Type B pancreatic cell (in vitro differentiated cells): ENCODE results near the gene NMU. TPM values are rescaled to one million over a fixed set of nuclear protein-coding genes. Genes with fewer than 3 reads are reported as not detected.

Source experiments
- DNase-seq: peaks from one replicate; pipeline ENCODE4 v3.0.0; 2021; ENCODE audit warnings: mixed read lengths; ENCODE audit not compliant: unreplicated experiment; ENCODE audit errors: extremely low spot score
- H3K27ac Mint-ChIP-seq: 2 replicates; pipeline ENCODE4 v1.8.0; 2021; ENCODE audit warnings: mild to moderate bottlenecking, mixed read lengths
- H3K27me3 Mint-ChIP-seq: 2 replicates; pipeline ENCODE4 v1.8.0; 2021; ENCODE audit warnings: mixed read lengths
- H3K36me3 Mint-ChIP-seq: 2 replicates; pipeline ENCODE4 v1.8.0; 2021; ENCODE audit warnings: mixed read lengths
- H3K4me1 Mint-ChIP-seq: one replicate; pipeline ENCODE4 v1.8.0; 2021; ENCODE audit warnings: mixed read lengths; ENCODE audit not compliant: unreplicated experiment
- H3K4me3 Mint-ChIP-seq: 2 replicates; pipeline ENCODE4 v1.8.0; 2021; ENCODE audit warnings: mild to moderate bottlenecking, mixed read lengths
- H3K9me3 Mint-ChIP-seq: 2 replicates; pipeline ENCODE4 v1.8.0; 2021; ENCODE audit warnings: mixed read lengths
- CTCF ChIP-seq: fragments of 200-600 bp; sonication (generic); conservative IDR thresholded peaks from 2 replicates; pipeline ENCODE4 v1.5.0; 2021; ENCODE audit warnings: antibody characterized with exemption, mild to moderate bottlenecking
- total RNA-seq: library from RNA; stranded (reverse); gene quantifications from 2 replicates; pipeline ENCODE4 v1.2.1, GENCODE V29; 2021; ENCODE audit warnings: low replicate concordance

The NMU gene
- total RNA-seq, 1 donor from 2014 or later, result 19.4 TPM

DNA sequence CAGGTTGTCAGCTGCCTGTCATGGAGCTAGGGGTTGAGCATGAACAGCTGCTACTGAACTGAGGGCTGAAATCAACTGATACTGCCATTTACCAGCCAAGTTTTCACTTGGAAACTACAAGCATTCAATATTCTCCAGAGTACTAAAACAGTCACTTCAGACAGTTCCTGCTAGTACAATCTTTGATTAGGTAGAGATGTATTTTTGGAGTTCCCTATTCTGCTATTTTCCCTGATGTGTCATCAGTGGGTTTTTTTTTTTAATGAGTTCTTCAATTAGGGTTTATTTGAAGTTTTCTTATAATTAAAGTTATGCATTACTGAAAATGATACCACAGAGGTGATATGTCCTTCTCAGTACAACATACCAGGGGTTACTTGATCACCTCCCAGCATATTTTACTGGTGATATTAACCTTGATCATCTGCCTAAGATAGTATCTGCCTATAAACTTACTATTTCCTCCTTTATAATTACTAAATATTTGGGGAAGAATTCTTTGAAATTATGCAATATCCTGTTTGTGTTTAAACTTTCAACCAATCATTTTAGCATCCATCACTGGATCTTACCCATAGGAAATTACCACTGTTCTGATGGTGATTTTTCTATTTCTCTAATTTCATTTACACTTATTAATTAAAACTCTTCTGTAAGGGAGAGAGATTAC is 57.6 kb downstream of the NMU start:
- Mint-ChIP-seq H3K9me3 (peaks cover 4% of the 10 kb centered on the region), H3K36me3 (no peaks in the 10 kb centered on the region)
- no peak for DNase-seq

DNA sequence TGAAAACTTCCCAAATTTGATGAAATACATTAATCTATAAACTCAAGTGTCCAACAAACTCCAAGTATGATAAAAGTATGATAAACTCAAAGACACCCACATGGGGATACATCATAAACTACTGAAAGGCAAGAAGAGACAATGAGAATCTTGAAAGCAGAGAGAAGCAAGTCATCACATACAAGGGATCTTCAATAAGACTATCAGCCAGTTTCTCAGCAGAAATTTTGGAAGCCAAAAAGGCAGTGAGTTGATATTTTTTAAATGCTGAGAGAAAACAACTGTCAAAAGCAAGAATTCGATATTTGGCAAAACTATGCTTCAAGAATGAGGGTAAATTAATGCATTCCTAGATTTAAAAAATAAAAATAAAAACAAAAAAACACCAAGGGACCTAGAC is 60.6 kb downstream of the NMU start:
- no peak for DNase-seq
- Mint-ChIP-seq H3K9me3 (peaks cover 4% of the 10 kb centered on the region), H3K36me3 (no peaks in the 10 kb centered on the region), H3K4me3 (no peak overlapping the region), H3K27me3 (no peaks in the 10 kb centered on the region), H3K27ac (no peak overlapping the region), H3K4me1 (no peaks in the 10 kb centered on the region)
- TF ChIP-seq CTCF, result no peak

More for the DNA sequence above, 57.6 kb downstream of the NMU start:
- Mint-ChIP-seq H3K27ac (no peak overlapping the region), H3K4me3 (no peak overlapping the region), H3K4me1 (no peaks in the 10 kb centered on the region), H3K27me3 (no peaks in the 10 kb centered on the region)
- TF ChIP-seq CTCF, result no peak

DNA sequence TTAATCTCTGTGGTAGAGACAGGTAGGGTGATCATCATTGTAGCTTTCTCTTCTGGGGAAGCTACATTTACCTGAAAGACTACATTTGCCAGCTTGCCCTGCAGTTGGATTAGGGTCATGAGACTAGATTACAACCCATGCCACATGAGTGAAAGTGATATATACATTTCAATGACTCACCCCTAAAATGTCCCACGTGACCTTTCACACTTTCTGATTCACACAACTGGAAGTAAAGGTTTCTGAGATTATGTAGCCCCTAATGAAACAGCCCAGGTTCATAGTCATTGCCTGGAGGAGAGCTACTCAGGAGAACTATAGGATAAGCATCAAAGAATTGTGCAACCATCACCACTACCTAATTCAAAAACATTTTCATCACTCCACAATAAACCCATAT is 61.8 kb downstream of the NMU start:
- H3K27me3 Mint-ChIP-seq, result no peaks in the 10 kb centered on the region

GRCh38 chr4:55571806-55572205 is 64.3 kb downstream of the NMU start:
- no peak for TF ChIP-seq CTCF
- no peak overlapping the region for H3K27ac Mint-ChIP-seq
- DNase-seq, result no peak
- H3K36me3 Mint-ChIP-seq, result no peaks in the 10 kb centered on the region
- H3K4me1 Mint-ChIP-seq, result no peaks in the 10 kb centered on the region
- H3K4me3 Mint-ChIP-seq, result no peak overlapping the region
- peaks cover 4% of the 10 kb centered on the region for H3K9me3 Mint-ChIP-seq
- no peaks in the 10 kb centered on the region for H3K27me3 Mint-ChIP-seq

More for the DNA sequence above, 61.8 kb downstream of the NMU start:
- H3K4me3 Mint-ChIP-seq, result no peak overlapping the region
- no peaks in the 10 kb centered on the region for H3K4me1 Mint-ChIP-seq
- no peak for TF ChIP-seq CTCF
- H3K9me3 Mint-ChIP-seq, result peaks cover 4% of the 10 kb centered on the region
- no peak overlapping the region for H3K27ac Mint-ChIP-seq
- H3K36me3 Mint-ChIP-seq, result no peaks in the 10 kb centered on the region
- DNase-seq, result no peak

- TF ChIP-seq CTCF, result no peak
- Mint-ChIP-seq H3K27ac (no peak overlapping the region), H3K4me1 (no peaks in the 10 kb centered on the region), H3K4me3 (no peak overlapping the region), H3K27me3 (peaks cover 3% of the 10 kb centered on the region), H3K36me3 (no peaks in the 10 kb centered on the region), H3K9me3 (no peaks in the 10 kb centered on the region)
- no peak for DNase-seq
Observed at GRCh38 chr4:55568905-55569504, 67.1 kb downstream of the NMU start.
